ENCODE results near the gene NNAT. TPM values are rescaled to one million over a fixed set of nuclear protein-coding genes. Genes with fewer than 3 reads are reported as not detected.

Gene NNAT
- total RNA-seq, 6 experiments from 2014 or later, result not detected

GRCh38 chr20:37523911-37524700 is 3.1 kb downstream of the NNAT start:
- intact Hi-C loops (cut with DNase I), result loop anchor here in 1 of 2 donors (10.0 kb wide), 1 partner anchor 129 kb away; no protein-coding TSS in a partner anchor
- no peaks in the 10 kb centered on the region for H3K36me3 ChIP-seq
- H3K9me3 ChIP-seq, result no peaks in the 10 kb centered on the region
- TF ChIP-seq CTCF (IDR thresholded peaks at IDR 0.05), result no peak
- TF ChIP-seq POLR2A (IDR thresholded peaks at IDR 0.05), result no peak
- no peaks in the 10 kb centered on the region for H3K27me3 ChIP-seq
- no peak overlapping the region for H3K27ac ChIP-seq
- ATAC-seq (no peak), DNase-seq (peak in 1 of 3 donors; percentile 25)
- H3K4me1 ChIP-seq, result peaks cover 0 to 46% (median 19%) of the 10 kb centered on the region in 4 donors
- 81% methylated on average over 7 of the region's 10 CpGs for WGBS (ENCODE audit: insufficient coverage, low coverage, low lambda C conversion rate, missing lambda C conversion rate)
- no peak overlapping the region for H3K4me3 ChIP-seq

- intact Hi-C loops (cut with DNase I), result loop anchor here (5.0 to 10.0 kb wide), 2 partner anchors 130 to 133 kb away; no protein-coding TSS in a partner anchor
- Histone ChIP-seq H3K27me3 (no peaks in the 10 kb centered on the region), H3K36me3 (no peaks in the 10 kb centered on the region), H3K27ac (no peak overlapping the region), H3K4me1 (peaks cover 0 to 36% (median 14%) of the 10 kb centered on the region in 4 donors), H3K9me3 (no peaks in the 10 kb centered on the region), H3K4me3 (peak overlapping the region in 2 of 3 donors; percentile 100)
- WGBS (ENCODE audit: insufficient coverage, low coverage, low lambda C conversion rate, missing lambda C conversion rate), result 40% methylated on average over 3 of the region's 6 CpGs
- TF ChIP-seq POLR2A (IDR thresholded peaks at IDR 0.05), result no peak
- TF ChIP-seq CTCF (IDR thresholded peaks at IDR 0.05), result no peak
- DNase-seq (peak in 1 of 3 donors; percentile 27), ATAC-seq (no peak)
These were observed 4.0 kb downstream of the NNAT start for GRCh38 chr20:37524859-37525708.

GRCh38 chr20:37525810-37526209 is 4.8 kb downstream of the NNAT start:
- Histone ChIP-seq H3K36me3 (no peaks in the 10 kb centered on the region), H3K4me1 (peaks cover 0 to 29% (median 10%) of the 10 kb centered on the region in 4 donors), H3K4me3 (peak overlapping the region in 2 of 3 donors; percentile 100), H3K9me3 (no peaks in the 10 kb centered on the region), H3K27ac (peak overlapping the region in 2 of 3 donors; percentile 100), H3K27me3 (no peaks in the 10 kb centered on the region)
- TF ChIP-seq CTCF (IDR thresholded peaks at IDR 0.05), result no peak
- TF ChIP-seq POLR2A (IDR thresholded peaks at IDR 0.05), result no peak
- ATAC-seq (no peak), DNase-seq (peak in 1 of 3 donors; percentile 36)
- intact Hi-C loops (cut with DNase I), result loop anchor here (5.0 to 10.0 kb wide), 2 partner anchors 131 to 134 kb away; no protein-coding TSS in a partner anchor
- 28% methylated on average over 5 of the region's 5 CpGs for WGBS (ENCODE audit: insufficient coverage, low coverage, low lambda C conversion rate, missing lambda C conversion rate)

- Histone ChIP-seq H3K36me3 (no peaks in the 10 kb centered on the region), H3K27me3 (no peaks in the 10 kb centered on the region), H3K9me3 (no peaks in the 10 kb centered on the region), H3K4me3 (peak overlapping the region; percentile 100), H3K27ac (peak overlapping the region; percentile 99 to 100 (median 100)), H3K4me1 (peaks cover 0 to 24% (median 10%) of the 10 kb centered on the region in 4 donors)
- TF ChIP-seq CTCF (IDR thresholded peaks at IDR 0.05), result no peak
- TF ChIP-seq POLR2A (IDR thresholded peaks at IDR 0.05), result no peak
- intact Hi-C loops (cut with DNase I), result loop anchor here (5.0 to 10.0 kb wide), 2 partner anchors 132 to 134 kb away; no protein-coding TSS in a partner anchor
- DNase-seq (peak; percentile 40 to 65 (median 48)), ATAC-seq (peak; percentile 20 to 58 (median 30))
- 3% methylated on average over 9 of the region's 10 CpGs for WGBS (ENCODE audit: insufficient coverage, low coverage, low lambda C conversion rate, missing lambda C conversion rate)
These were observed 5.3 kb downstream of the NNAT start for GRCh38 chr20:37526238-37526838.
